Vagina (tissue), 2 donors: Measurements from ENCODE around the gene NFATC2.
A peak's percentile ranks its signal among the peaks of the same experiment; 100 is the strongest.

Source experiments
- CTCF ChIP-seq, 3 experiments: fragments of 450-650 bp in 2 of 3; fragments of 200-600 bp in 1 of 3; sonication (generic) in 1 of 3; IDR thresholded peaks; one replicate each; pipeline ENCODE4 v1.5.1; 2017 to 2019; ENCODE audit warnings: antibody characterized with exemption in 3 of 3, mild to moderate bottlenecking in 2 of 3, moderate library complexity in 2 of 3
- POLR2A ChIP-seq, 2 donors: fragments of 450-650 bp; IDR thresholded peaks; one replicate each; pipeline ENCODE4 v1.6.1; 2017; ENCODE audit warnings: antibody characterized with exemption in 2 of 2, mild to moderate bottlenecking in 2 of 2, moderate library complexity in 2 of 2
- POLR2AphosphoS5 ChIP-seq, 2 donors: sonication (generic); formaldehyde crosslinking; IDR thresholded peaks; one replicate each; pipeline ENCODE4 v1.9.0; 2017; ENCODE audit warnings: antibody characterized with exemption in 2 of 2, mild to moderate bottlenecking in 2 of 2, low read depth in 1 of 2; ENCODE audit not compliant: insufficient read depth in 1 of 2

- TF ChIP-seq POLR2A (IDR thresholded peaks at IDR 0.05), result no peak
- no peak for TF ChIP-seq CTCF (IDR thresholded peaks at IDR 0.05)
- TF ChIP-seq POLR2AphosphoS5 (IDR thresholded peaks at IDR 0.05; ENCODE audit: insufficient read depth in 1 of 2, low read depth in 1 of 2), result peak; percentile 76 to 92
These were observed 85.7 kb downstream of the NFATC2 start for GRCh38 chr20:51456511-51457509.
